AG08396 (cell line): Measurements from ENCODE around the gene TMEM108.
"Not testable (repeated sequence)": the region's sequence is repeated elsewhere in the genome, so short reads cannot be mapped to it uniquely, and the experiment has no call there.

Experiments
- DNase-seq: peaks from one replicate; pipeline ENCODE4 v3.0.0; 2012; ENCODE audit warnings: low spot score, mixed read lengths

TMEM108 gene

DNA sequence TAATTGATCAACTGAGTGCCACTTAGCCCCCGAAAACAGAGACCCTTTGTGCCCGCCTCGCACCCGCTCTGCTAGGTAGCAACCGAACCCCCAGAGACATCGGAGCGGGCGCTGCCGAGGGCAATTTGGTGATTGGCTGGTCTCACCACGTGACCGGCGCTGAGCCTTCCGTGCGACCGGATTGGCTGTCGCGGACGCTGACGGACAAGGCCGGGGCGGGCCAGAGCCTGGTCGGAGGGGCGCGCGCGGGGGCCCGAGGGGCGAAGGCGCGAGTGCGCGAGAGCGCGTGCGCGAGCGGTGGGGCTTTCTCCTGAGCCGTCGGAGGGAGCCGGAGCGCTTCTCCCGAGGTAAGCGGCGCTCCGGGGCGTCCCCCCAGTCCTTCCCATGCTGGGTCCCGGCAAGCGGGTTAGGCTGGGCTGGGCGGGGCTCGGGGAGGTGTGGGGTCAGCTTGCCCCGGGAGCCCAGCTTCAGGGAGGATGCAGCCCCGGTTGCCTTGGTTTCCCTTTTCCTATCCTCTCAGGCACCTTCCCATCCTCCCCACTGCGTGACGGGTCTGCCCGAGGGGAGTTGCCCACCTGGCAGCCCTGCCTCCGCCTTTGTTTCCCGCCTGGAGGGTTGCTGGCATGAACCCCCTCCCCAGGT lies at the start of gene TMEM108:
TSS of gene TMEM108 (plus strand) at position 303 of the 642 bp plus-strand sequence.
- peak; percentile 93 for DNase-seq

DNA sequence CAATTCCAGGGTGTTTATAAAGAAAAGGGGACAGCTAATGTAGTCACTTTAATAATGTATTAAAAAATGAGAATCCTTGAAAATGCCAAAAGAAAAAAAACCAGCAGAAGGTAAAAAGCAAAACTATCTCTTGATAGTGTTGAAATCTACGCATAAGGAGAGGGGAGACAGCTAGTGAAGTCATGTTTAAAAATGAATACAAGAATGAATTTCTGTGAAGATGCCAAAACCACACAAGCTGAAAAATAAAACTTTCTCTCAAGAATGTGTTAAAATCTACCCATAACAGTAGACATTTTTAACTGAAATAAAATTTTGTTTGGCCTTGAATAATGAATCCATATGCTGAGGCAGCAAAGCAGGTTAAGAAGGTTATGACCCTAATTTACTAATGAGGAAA lies 42.2 kb upstream of the TMEM108 start:
- DNase-seq, result no peak

DNA sequence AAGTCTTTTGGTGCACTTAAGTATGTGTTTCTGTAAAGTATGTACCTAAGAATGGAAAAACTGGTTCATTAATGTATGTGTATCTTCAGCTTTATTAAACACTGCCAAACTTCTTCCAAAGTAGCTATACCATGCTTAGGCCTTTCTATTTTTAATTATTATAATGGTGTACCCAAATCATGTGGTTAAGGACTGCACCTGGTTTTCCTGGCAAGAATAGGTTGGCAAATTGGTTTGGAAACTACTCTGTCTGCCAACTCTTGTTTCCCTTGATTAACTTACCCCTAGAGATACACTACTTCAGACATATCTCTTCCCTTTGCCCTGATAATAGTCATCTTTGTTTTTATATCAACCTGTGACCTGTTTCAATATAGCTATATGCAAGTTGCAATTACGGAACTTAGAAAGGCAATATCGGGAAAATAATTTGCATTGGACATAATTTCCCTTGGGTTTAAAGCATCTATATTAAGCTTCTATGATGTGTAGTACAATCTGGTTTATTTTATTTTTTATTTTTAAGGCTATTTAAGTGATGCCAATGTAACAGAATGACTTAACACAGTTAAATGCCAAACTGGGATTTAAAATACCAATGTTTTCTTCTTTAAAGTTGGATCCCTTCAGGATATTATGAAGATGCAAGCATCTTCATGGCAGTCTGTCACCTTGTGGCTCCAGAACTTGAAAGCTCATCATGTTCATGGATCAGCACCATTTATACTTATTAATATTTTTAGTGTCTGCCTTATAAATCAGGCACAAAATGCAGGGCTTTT lies 40.6 kb upstream of the TMEM108 start:
- DNase-seq, result no peak

DNA sequence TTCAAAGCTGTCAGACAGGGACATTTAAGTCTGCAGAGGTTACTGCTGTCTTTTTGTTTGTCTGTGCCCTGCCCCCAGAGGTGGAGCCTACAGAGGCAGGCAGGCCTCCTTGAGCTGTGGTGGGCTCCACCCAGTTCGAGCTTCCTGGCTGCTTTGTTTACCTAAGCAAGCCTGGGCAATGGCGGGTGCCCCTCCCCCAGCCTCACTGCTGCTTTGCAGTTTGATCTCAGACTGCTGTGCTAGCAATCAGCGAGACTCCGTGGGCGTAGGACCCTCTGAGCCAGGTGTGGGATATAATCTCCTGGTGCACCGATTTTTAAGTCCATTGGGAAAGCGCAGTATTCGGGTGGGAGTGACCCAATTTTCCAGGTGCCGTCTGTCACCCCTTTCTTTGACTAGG lies 33.2 kb upstream of the TMEM108 start:
- not testable (repeated sequence) for DNase-seq

DNA sequence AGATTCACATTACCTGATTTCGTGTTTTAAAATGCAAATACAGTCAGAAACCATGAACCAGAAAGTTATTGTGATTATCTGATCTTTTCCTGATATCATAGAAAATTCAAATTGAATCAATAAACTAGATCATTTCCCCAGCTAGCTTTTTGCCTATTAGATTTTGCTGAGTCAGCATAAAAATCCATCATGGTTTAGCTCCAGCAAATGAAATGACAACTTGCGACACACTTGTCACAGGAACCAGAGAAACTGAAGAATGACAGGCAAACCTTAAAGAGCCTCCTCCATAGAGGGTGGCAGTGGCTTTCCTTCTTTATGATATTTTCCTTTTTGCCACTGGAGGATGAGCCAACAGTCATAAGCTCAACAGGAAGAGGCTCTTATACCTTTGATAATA lies 30.6 kb upstream of the TMEM108 start:
- no peak for DNase-seq

DNA sequence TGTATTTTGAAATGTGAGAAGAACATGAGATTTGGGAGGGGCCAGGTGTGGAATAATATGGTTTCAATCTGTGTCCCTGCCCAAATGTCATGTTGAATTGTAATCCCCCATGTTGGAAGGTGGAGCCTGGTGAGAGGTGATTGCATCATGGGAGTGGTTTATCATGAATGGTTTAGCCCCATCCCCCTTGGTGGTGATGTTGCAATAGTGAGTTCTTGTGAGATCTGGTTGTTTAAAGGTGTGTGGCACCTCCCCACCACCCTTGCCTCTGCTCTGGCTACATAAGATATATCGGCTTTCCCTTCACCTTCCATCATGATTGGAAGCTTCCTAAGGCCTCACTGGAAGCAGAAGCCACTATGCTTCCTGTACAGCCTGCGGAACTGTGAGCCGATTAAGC lies 23.9 kb upstream of the TMEM108 start:
- DNase-seq, result no peak

DNA sequence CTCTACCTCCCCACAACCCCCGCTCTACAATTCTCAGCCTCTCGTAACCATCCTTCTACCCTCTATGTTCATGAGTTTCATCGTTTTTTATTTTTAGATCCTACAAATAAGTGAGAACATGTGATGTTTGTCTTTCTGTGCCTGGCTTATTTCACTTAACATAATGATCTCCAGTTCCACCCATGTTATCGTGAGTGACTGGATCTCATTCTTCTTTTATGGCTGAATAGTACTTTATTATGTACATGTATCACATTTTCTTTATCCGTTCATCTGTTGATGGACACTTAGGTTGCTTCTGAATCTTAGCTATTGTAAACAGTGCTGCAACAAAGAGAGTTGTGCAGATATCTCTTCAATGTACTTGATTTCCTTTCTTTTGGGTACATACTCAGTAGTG lies 22.6 kb upstream of the TMEM108 start:
- DNase-seq, result not testable (repeated sequence)

DNA sequence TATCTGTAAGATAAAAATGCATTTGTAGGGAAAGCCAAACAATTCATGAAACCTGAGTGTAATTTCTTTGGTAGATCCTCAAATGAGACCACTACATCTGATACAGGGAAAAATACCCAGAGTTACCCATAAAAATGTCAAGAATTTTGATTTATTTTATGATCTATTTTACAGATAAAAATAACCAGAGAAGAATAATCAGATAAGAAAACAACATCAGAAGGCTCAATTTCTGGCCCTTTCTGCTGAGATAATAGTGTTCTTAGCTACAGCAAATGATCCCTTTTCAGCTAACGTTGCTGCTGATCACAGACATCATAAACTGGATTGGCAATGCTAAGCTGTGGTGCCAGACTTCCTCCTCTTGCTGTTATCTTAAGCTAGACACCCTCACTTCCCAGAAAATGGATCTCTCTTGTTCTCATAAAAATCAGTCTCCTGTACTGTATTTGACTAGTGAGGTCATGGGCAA lies 21.3 kb upstream of the TMEM108 start:
- DNase-seq, result no peak

DNA sequence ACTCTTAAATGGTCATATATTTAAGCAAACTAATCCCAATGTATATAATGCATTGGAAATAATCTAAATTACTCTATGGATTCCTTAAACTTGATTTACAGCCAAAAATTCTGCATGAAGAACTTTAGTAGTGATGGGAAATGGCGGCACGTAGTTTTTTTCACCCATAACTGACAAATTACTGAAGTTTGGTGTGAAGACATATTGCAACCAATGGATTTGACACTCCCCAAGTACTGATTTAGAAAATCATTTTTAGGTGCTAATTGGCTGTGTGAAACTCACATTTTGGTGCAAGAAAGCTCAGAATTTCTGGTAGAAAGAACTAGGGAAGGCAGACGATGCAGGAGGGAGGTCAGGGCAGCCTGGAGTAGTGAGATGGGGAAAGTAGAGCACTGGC lies 19.3 kb upstream of the TMEM108 start:
- no peak for DNase-seq

DNA sequence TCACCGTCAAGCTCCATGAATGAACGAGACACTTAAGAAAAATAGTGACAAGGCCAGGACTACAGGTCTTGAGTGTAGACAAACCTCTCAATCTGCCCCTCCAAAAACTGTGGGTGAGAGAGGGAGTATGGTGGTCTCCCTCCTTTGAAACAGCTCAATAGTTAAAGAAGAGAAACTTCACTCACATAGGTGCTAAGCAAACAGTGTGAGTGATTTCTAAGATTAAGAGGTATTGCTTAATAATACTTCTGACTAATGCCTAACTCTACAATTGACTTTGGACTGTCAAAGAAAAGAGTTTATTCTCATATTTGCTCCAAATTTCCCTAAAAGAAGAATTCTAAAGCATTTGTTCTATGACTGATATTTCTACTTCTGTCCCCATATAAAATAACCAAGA lies 17.0 kb upstream of the TMEM108 start:
- no peak for DNase-seq

DNA sequence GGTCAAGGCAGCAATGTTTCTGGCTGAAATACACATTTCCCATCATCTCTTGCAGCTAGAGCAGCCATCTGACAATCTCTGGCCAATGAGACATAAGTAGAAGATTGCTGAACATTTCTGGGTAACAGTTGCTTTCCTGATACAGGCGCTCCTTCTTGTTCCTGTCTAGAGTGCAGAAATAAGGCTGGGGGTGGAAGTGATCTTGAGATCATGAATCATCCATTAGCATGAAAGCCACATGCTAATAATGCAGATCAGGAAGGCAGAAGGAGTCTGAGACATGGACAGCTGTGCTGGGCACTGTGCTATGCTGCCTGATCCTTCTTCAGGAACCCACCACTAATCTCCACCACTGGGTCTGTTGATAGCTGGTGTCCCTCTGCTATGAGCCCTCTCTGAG lies 14.8 kb upstream of the TMEM108 start:
- DNase-seq, result no peak

DNA sequence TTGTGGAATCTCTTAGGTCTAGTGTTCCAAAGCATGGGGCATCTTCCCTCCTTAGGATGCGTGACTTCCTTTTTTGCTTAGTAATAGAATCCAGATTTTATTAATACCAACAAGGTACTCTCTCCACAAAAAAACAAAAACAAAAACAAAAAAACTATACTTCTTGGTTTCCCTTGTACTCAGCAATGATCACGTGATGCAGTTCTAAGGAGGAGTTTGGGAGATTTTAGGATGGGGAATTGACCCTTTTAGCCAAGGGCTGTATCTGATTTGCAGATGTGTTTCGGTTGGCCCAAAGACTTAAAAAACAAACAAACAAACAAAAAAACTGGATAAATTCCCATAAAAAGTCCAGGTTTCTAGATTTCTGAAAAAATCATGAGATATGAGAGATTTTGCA lies 12.6 kb upstream of the TMEM108 start:
- DNase-seq, result no peak

DNA sequence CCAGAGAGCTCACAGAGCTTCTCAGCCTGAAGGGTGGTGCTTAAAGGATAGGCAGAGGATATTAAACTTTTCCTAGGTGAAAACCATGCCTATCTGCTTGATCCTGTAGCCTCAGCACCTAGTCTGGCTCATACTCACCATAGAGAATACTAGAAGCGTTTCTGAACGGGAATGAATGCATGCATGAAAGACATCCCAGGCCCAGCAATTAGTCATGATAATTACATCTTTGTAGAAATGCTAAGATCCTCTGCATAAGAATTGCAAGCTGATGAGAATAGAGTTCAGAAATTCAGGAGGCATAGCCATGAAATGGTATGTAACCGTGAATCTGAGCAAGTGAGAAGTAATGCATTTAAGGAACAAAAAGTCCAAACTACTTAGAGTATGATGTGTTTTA lies 5.9 kb upstream of the TMEM108 start:
- no peak for DNase-seq

DNA sequence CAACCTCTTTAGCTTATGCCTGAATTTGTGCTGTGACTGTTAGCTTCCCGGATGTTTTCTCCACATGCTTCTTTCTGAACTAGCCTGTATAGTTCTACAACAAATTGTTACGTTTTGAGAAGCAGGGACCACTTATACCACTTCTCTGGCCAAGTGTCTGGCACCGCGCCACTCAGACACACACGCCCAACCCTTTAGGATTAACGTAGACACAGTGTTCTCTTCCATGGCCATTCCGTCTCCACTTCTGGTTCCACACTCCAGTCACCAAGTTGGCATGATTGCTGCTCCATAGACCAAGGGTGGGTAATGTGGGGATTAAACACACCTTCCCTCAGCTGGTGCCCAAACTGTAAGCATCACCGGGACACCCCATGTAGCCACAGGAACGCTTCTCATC lies 755 bp upstream of the TMEM108 start:
- no peak for DNase-seq

DNA sequence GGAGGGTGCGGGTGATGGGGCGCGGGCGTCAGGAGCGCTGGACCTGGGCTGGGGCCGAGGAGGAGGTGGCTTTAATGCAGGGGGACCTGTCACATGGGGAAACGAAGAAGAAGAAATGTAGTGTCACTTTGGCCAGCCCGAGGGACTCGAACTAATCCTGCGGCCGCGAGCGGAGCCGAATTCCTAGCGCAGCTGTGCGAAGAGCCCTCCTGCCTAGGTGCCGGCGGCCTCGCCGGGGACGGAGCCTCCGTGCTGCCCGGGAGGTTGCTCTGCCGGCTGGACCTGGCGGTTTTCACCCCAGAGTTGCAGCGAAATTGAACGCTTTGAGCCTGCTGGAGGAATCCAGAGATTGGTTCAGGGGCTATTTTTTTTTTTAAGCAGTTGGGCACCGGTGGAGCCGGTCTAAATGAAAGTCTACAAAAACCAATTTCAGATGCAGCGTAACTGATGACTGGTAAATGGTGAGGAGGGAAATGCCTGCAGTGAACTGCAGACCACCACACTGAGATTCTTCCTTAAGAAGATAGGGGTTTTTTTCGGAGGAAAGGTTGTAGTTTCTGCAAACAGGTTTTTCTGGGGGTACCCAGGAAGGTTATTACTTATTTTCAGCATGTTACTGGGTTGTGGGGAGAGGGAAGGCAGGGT lies 662 bp downstream of the TMEM108 start:
- peak; percentile 52 for DNase-seq

DNA sequence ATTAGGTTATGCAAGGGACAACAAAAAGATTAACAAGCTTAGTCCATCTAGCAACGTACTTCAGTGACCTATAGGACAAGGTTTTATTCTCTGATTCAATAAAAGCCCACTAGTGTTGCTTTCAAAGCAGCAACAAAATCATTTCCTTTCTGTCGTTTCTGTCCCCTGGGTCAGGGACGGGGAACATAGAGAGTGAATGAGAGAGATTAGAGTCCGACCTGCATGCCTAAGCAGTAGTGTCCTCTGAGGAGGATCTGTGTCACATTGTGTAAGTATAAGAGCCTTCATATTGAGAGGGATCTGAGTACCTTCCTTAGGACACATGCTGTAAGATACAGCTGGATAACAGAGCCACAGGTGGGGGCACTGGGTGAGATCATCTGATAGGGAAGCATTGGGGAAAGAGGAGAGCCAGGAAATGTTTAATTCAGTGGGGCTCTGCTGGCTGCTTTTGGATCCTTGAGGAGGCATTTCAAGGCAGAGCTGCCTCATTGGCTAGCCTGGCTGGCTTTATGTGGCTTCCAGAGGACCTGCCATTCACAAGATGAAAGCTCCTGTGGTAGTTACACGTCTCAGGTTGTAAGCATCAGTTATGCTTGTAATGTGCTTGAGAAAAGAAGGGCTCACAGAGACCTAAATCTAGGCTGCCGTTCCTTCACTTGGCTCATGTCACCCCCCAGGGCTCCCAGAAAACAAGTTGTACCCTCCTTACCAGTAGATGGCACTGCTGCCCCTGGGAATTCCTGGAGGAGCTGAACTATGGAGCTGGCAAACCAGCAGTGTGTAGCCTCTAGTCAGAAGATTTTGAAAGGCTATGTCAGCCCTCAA lies 2.7 kb downstream of the TMEM108 start:
- DNase-seq, result peak; percentile 86

DNA sequence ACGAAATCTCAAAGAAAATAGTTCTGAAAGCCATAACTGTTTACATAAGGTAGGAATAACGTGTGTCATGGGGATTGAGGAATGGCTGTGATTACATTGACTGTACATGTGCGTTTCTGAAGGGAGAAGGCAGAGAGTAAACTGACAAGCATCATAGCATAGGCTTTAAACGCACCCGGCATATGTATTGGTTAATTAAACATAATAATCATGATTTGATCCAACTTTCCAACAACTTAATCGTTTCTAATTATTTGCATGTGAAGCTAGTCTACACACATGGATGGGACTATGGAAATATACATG lies 3.3 kb downstream of the TMEM108 start:
- no peak for DNase-seq

DNA sequence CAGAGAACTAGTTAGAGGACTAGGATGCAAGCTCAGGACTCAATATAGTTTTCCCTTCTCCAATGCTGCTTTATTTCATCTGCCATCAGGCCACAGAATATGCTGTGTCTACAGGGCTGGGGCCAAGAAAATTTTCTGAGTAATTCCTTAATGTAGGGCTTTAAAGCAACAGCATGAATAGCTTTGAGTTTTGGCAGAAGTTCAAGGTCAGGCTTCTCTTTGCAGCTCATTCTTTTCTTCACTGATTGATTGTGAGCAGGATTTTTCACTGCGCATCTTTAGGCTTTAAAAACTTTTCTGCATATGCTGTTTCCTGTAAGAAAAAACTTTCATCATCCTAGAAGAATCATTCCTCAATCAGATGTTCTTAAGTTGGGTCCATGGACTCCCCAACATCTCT lies 4.6 kb downstream of the TMEM108 start:
- no peak for DNase-seq

DNA sequence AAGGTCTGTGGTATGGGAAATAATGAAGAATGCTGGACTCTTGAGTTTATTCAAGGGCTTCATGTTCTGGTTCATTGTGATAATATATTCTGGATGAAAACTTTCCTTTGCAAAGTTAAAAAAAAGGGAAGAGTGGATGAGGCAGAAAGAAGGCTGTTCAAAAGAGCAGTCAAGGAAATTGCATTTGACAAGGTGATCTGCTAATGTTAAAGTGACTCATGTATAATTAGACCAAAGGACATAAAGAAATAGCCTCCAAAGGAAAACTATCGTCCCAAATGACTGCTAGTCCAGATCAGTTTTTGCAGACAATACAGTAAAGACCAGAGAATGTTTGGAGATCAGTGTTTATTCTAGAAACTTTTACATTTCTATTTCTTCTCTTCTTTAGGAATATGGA lies 9.8 kb downstream of the TMEM108 start:
- DNase-seq, result no peak

DNA sequence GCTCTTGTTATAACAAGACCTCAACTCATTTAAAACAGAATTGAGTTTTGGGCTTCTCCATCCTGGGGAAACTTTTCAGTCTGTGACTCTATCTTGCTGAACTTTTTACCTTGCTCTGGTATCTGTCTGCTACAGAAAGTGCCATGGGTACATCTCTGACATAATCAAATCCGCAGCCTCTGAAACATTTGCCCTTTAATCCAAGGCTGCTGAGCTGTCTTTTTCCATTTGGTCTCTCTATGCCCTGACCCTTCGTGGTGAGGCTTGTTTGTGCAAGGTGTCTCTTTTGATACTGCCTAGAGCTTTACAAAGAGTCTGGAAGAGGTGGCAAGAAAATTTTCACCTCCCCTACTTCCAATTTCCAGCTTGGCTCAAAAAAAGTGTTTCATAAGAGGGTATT lies 11.3 kb downstream of the TMEM108 start:
- DNase-seq, result no peak

DNA sequence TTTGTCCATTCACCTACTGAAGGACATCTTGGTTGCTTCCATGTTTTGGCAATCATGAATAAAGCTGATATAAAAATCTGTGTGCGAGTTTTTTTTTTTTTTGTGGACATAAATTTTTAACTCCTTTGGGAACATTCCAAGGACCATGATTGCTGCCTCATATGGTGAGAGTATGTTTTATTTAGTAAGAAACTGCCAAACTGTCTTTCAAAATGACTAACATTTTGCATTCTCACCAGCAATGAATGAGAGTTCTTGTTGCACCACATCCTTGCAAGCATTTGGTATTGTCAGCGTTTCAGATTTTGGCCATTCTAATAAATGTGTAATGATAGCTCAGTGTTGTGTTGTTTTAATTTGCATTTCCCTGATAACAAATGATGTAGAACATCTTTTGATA lies 12.7 kb downstream of the TMEM108 start:
- no peak for DNase-seq

DNA sequence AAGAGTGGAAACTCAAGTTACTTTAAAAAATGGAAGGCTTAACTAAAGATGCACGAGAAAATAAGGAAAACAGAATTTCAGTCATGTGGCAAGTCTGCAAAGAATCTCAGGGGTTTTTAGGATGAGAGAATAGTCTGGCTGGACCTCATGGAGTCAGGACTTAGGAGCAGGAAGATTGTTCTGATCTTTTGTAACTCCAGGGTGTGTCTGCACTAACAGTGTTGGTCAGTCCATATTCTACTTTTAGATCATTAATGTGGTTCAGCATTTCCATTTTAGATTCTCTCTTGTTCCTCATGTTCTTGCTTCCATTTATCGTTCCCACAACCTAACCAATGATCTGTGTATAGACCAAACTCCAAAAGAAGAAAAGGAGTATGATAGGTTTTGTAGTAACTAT lies 15.3 kb downstream of the TMEM108 start:
- DNase-seq, result no peak

DNA sequence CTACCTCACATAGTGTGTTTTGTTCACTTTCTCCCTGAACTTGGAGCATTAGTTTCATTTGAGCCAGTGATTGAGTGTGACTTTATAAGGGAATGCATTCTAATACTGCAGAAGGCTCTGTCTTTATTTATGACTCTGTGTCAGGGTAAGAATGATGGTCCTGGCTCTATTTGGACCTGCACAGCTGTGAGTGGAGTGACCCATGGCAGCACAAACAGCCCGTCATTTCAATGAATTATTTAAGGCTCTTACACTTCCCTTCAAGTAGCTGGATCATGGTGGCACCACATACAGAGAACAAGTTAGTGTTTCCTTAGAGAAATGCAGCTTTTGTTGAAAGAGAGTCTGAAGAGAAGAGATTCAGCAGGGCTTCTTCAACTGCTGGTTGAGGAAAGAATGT lies 16.4 kb downstream of the TMEM108 start:
- no peak for DNase-seq
